PFSK-1 (cell line): ENCODE measurements around the gene TRIM46.

Experiments
- FOXP2 ChIP-seq: optimal IDR thresholded peaks from 2 replicates; pipeline ENCODE3; 2011; ENCODE audit warnings: borderline replicate concordance, control low read depth, inconsistent platforms; ENCODE audit not compliant: insufficient read depth; ENCODE audit errors: extremely low read length, extremely low read depth
- POLR2AphosphoS5 ChIP-seq: IDR thresholded peaks from 2 replicates; pipeline ENCODE4 v1.6.1; 2012; ENCODE audit warnings: low read depth, mild to moderate bottlenecking, control low read depth, low read length, moderate library complexity
- SIN3A ChIP-seq: IDR thresholded peaks from 2 replicates; pipeline ENCODE4 v1.6.1; 2012; ENCODE audit warnings: mild to moderate bottlenecking, low read length, moderate library complexity, borderline replicate concordance; ENCODE audit not compliant: insufficient read depth
- TAF1 ChIP-seq: IDR thresholded peaks from 2 replicates; pipeline ENCODE4 v1.6.1; 2012; ENCODE audit warnings: low read length, control low read depth, borderline replicate concordance; ENCODE audit not compliant: insufficient read depth
- TF ChIP-seq, protein P1 (sequence below), 2 experiments: IDR thresholded peaks; 2 replicates each; pipeline versions ENCODE4 v1.6.1 to v1.8.0; 2011 to 2012; ENCODE audit warnings: low read depth in 2 of 2, low read length in 2 of 2, control low read depth in 1 of 2, inconsistent platforms in 1 of 2, mild to moderate bottlenecking in 1 of 2, moderate library complexity in 1 of 2; ENCODE audit not compliant: insufficient read depth in 1 of 2

DNA sequence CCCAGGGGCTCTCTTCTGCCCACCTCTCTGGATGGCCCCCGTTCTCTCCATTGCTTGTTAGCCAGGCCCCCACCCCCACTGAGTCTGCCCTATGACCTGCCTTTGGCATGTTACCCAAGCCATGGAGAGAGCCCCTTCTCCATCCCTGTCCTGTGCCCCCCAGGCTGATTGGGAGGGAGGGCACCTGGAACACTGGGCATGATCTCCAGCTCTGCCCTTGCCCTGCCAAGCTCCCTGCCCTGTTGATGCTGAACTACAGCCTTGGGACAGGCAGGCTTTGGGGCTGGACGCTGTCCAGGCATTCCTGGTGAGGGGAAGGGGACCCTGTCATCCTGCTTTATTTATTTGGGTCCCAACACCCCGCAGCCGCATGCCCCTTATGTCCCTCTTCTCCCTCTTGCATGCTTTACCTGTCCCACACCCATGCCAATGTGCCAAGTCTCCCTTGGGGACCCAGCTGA, 10.7 kb downstream of the TRIM46 start:
- TF ChIP-seq POLR2AphosphoS5 (no peak), TAF1 (no peak), SIN3A (no peak), FOXP2 (no peak)
- TF ChIP-seq, protein P1, sequence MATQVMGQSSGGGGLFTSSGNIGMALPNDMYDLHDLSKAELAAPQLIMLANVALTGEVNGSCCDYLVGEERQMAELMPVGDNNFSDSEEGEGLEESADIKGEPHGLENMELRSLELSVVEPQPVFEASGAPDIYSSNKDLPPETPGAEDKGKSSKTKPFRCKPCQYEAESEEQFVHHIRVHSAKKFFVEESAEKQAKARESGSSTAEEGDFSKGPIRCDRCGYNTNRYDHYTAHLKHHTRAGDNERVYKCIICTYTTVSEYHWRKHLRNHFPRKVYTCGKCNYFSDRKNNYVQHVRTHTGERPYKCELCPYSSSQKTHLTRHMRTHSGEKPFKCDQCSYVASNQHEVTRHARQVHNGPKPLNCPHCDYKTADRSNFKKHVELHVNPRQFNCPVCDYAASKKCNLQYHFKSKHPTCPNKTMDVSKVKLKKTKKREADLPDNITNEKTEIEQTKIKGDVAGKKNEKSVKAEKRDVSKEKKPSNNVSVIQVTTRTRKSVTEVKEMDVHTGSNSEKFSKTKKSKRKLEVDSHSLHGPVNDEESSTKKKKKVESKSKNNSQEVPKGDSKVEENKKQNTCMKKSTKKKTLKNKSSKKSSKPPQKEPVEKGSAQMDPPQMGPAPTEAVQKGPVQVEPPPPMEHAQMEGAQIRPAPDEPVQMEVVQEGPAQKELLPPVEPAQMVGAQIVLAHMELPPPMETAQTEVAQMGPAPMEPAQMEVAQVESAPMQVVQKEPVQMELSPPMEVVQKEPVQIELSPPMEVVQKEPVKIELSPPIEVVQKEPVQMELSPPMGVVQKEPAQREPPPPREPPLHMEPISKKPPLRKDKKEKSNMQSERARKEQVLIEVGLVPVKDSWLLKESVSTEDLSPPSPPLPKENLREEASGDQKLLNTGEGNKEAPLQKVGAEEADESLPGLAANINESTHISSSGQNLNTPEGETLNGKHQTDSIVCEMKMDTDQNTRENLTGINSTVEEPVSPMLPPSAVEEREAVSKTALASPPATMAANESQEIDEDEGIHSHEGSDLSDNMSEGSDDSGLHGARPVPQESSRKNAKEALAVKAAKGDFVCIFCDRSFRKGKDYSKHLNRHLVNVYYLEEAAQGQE (IDR thresholded peaks at IDR 0.05; ENCODE audit: insufficient read depth in 1 of 2, low read depth in 2 of 2, low read length in 2 of 2): no peak
